HepG2 (cell line): ENCODE measurements around the gene CAPN2. TPM values are rescaled to one million over a fixed set of nuclear protein-coding genes. Genes with fewer than 3 reads are reported as not detected.

ENCODE experiments used
- ATAC-seq: fragments of 200-7000 bp; cut with Tn5 transposase; 3 replicates; pipeline ENCODE4 v1.9.1; 2020; ENCODE audit warnings: mild to moderate bottlenecking, moderate library complexity
- BruUV-seq: library from RNA; stranded (reverse); fragments of 400-500 nt; replicated peaks from 2 replicates; lab custom pipeline; 2021; lab: Mats Ljungman, UMichigan
- CTCF ChIA-PET: fragments of 300-600 bp; formaldehyde crosslinking; extraction: SDS; loops from one replicate; lab custom pipeline; 2021; ENCODE audit warnings: low total read pairs, inconsistent platforms, low intra/inter-chr PET ratio; lab: Yijun Ruan, JAX
- POLR2A ChIA-PET: fragments of 350-600 bp; sonication (Branson Sonifier 250); formaldehyde crosslinking; loops from one replicate; lab custom pipeline; 2020; ENCODE audit warnings: antibody characterized with exemption, inconsistent platforms; lab: Yijun Ruan, JAX
- DNase-seq: peaks from one replicate; pipeline ENCODE4 v3.0.0-alpha.2; 2015; ENCODE audit warnings: low spot score
- FAIRE-seq: peaks from 3 replicates; lab custom pipeline; 2011; peaks lifted over from hg19 to GRCh38; lab: Jason Lieb, UNC
- H2AFZ ChIP-seq: one replicate; pipeline ENCODE4 v1.6.1; 2011; ENCODE audit warnings: low read length, inconsistent platforms
- H3K27ac ChIP-seq: fragments of 300-600 bp; 3 replicates; pipeline ENCODE4 v1.8.0; 2011; ENCODE audit warnings: mixed run types, mild to moderate bottlenecking, mixed read lengths, low read length, inconsistent platforms; ENCODE audit not compliant: insufficient read depth; ENCODE audit errors: extremely low read length
- H3K27me3 ChIP-seq, 2 experiments: fragments of 200-600 bp in 1 of 2; 2 replicates in 1 of 2; 3 replicates in 1 of 2; pipeline versions ENCODE4 v1.6.0 to v1.8.0; 2011; ENCODE audit warnings: low read length in 2 of 2, mild to moderate bottlenecking in 2 of 2, moderate library complexity in 2 of 2, inconsistent platforms in 1 of 2; ENCODE audit not compliant: insufficient read depth in 2 of 2, control insufficient read depth in 1 of 2
- H3K36me3 ChIP-seq, 2 experiments: fragments of 200-600 bp in 1 of 2; replicated peaks in 1 of 2; 2 replicates in 1 of 2; 3 replicates in 1 of 2; pipeline versions ENCODE4 v1.5.1 to v1.8.0; 2011; ENCODE audit warnings: low read length in 2 of 2, inconsistent platforms in 1 of 2; ENCODE audit not compliant: insufficient read depth in 2 of 2, control insufficient read depth in 1 of 2
- H3K4me1 ChIP-seq: 2 replicates; pipeline ENCODE4 v1.5.1; 2012; ENCODE audit warnings: low read length, inconsistent platforms; ENCODE audit not compliant: insufficient read depth
- H3K4me2 ChIP-seq: 2 replicates; pipeline ENCODE4 v1.6.0; 2011; ENCODE audit warnings: low read depth, low read length, inconsistent platforms
- H3K4me3 ChIP-seq, 3 experiments: fragments of 200-600 bp in 1 of 3; sonication (generic), shearing (Covaris generic) in 1 of 3; replicated peaks in 1 of 3; 2 replicates each; pipeline ENCODE4 v1.5.1; 2011 to 2016; ENCODE audit warnings: low read length in 3 of 3, inconsistent platforms in 2 of 3, low read depth in 2 of 3, mild to moderate bottlenecking in 2 of 3, control low read depth in 1 of 3, mixed read lengths in 1 of 3; ENCODE audit not compliant: insufficient read depth in 1 of 3
- H3K79me2 ChIP-seq: one replicate; pipeline ENCODE4 v1.6.1; 2011; ENCODE audit warnings: low read length, inconsistent platforms; ENCODE audit not compliant: insufficient read depth
- H3K9ac ChIP-seq: 2 replicates; pipeline ENCODE4 v1.6.0; 2011; ENCODE audit warnings: mild to moderate bottlenecking, low read depth, low read length, inconsistent platforms; ENCODE audit not compliant: insufficient read depth
- H3K9me3 ChIP-seq: 2 replicates; pipeline ENCODE4 v1.5.1; 2012; ENCODE audit warnings: mild to moderate bottlenecking, low read length
- H4K20me1 ChIP-seq: 2 replicates; pipeline ENCODE4 v1.6.0; 2011; ENCODE audit warnings: inconsistent platforms, mild to moderate bottlenecking, low read length, moderate library complexity; ENCODE audit not compliant: insufficient read depth
- DMAP1 ChIP-seq: IDR thresholded peaks from 2 replicates; pipeline ENCODE4 v1.6.1; 2016
- HMG20A ChIP-seq: IDR thresholded peaks from 2 replicates; pipeline ENCODE4 v1.6.1; 2016; ENCODE audit warnings: borderline replicate concordance
- LCORL ChIP-seq, 2 experiments: fragments of 450-650 bp in 1 of 2; sonication (generic) in 1 of 2; formaldehyde crosslinking in 1 of 2; IDR thresholded peaks; 2 replicates each; pipeline versions ENCODE4 v1.5.0 to v1.6.1; 2017 to 2020; ENCODE audit warnings: antibody characterized with exemption in 1 of 2, missing genetic modification reagents in 1 of 2
- NFIC ChIP-seq: IDR thresholded peaks from 2 replicates; pipeline ENCODE4 v1.6.1; 2012; ENCODE audit warnings: mild to moderate bottlenecking, low read length, inconsistent platforms
- RARA ChIP-seq: IDR thresholded peaks from 2 replicates; pipeline ENCODE4 v1.6.1; 2016; ENCODE audit warnings: missing genetic modification reagents, missing compliant biosample characterization
- RBM39 ChIP-seq: fragments of 200-400 bp; formaldehyde crosslinking; IDR thresholded peaks from one replicate; pipeline ENCODE4 v1.6.1; 2018; ENCODE audit warnings: antibody characterized with exemption, mild to moderate bottlenecking, low read depth, low read length; ENCODE audit not compliant: poor library complexity, severe bottlenecking
- THAP11 ChIP-seq: IDR thresholded peaks from 2 replicates; pipeline ENCODE4 v1.6.1; 2016; ENCODE audit warnings: missing biosample characterization, missing genetic modification reagents
- ZBTB4 ChIP-seq: sonication (generic); formaldehyde crosslinking; IDR thresholded peaks from 2 replicates; pipeline ENCODE4 v1.4.0; 2020; ENCODE audit warnings: missing genetic modification reagents, mild to moderate bottlenecking, borderline replicate concordance
- ZNF17 ChIP-seq: sonication (generic); formaldehyde crosslinking; IDR thresholded peaks from 2 replicates; pipeline ENCODE4 v1.5.0; 2020; ENCODE audit warnings: mild to moderate bottlenecking, missing genetic modification reagents
- WGBS: methylation state at CpG from one replicate; pipeline ENCODE4 v1.1.6; 2017; ENCODE audit warnings: low lambda C conversion rate; 5-methylcytosine and 5-hydroxymethylcytosine counted together
- in situ Hi-C: cut with HindIII; loops from 2 replicates; pipeline ENCODE4 v1.10.0; 2017; ENCODE audit warnings: low pct_unique_long_range_greater_than_20kb; ENCODE audit not compliant: extremely low pct_ligation_motif_present
- intact Hi-C: fragments of 100-400 bp; cut with micrococcal nuclease; formaldehyde crosslinking; loops from one replicate; pipeline ENCODE4 v1.10.0; 2022; ENCODE audit not compliant: unreplicated experiment
- polyA plus RNA-seq, 8 experiments: library from polyadenylated mRNA; depleted of rRNA in 3 of 8; stranded (reverse) in 7 of 8; unstranded in 1 of 8; fragments of >200 nt; fragmentation: Illumina TruSeq in 4 of 8; extraction: Trizol in 4 of 8; gene quantifications; 2 replicates each; pipeline versions ENCODE4 v1.2.1 to v1.2.3, GENCODE V29; 2011 to 2016; ENCODE audit warnings: low read depth in 4 of 8, missing spikeins in 1 of 8, mixed read lengths in 1 of 8; ENCODE audit not compliant: insufficient read depth in 1 of 8
- total RNA-seq, 5 experiments: library from RNA; depleted of rRNA; stranded (reverse); fragments of >200 nt; fragmentation: Illumina TruSeq; extraction: Trizol; gene quantifications; 2 replicates each; pipeline ENCODE4 v1.2.3, GENCODE V29; 2016; ENCODE audit warnings: low read depth in 1 of 5

Gene CAPN2
- total and polyA plus RNA-seq, 2 of the 13 experiments (the other 11 are each of a cell fraction or from before 2014, with no cell fraction given) = 6.2 to 7.4 TPM

GRCh38 chr1:223730479-223731132, 18.3 kb downstream of the CAPN2 start (continued):
- no peak for TF ChIP-seq RARA (CRISPR knock-in tag)
- TF ChIP-seq ZNF17 (CRISPR knock-in tag) = no peak
- no peak for TF ChIP-seq HMG20A (CRISPR knock-in tag)
- no peak for TF ChIP-seq NFIC
- no peak for TF ChIP-seq THAP11 (CRISPR knock-in tag)
- no peak for TF ChIP-seq DMAP1

DNA sequence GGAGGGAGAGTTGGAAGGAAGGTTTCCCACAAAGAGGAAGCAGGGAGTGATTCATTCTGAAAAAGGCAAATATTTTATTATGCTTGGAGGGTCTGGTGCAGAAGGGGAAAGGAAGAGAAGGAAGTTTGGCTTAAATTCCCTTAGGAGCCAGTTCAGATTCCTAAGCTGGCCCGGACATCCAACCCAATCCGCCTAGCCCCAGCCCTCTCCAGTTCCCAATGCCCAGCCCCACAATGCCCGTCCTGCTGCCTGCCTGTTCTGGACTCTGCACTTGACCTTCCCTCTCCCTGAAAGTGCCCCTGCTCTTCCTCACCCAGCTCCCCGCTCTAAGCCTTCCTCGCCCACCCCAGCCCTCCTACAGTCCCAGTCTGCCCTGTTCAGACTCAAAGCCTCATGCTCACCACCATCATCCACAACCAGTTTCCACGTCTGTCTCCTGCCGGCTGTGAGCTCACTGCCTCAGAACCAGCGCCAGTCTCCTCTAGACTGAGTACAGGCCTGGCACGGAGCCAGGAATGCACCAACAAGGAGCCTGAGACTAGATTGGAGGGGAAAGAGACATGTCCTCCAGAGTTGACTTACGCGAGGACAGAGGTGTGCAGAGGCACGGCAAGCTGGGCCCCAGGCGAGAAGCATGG, 18.9 kb downstream of the CAPN2 start:
- CTCF ChIA-PET = no interaction called here
- intact Hi-C loops = no loop called here
- FAIRE-seq = no peak
- H3K4me1 ChIP-seq = peaks cover 8% of the 10 kb centered on the region; the same call in 1 of the 2 replicates
- peak; percentile 59; the same call in 1 of the 2 replicates for TF ChIP-seq LCORL (IDR thresholded peaks at IDR 0.05)
- TF ChIP-seq LCORL (CRISPR knock-in tag; IDR thresholded peaks at IDR 0.05) = no peak
- no peak for TF ChIP-seq ZBTB4 (CRISPR knock-in tag)
- no peak for TF ChIP-seq RBM39
- in situ Hi-C loops = no loop called here
- H3K36me3 ChIP-seq = no peaks in the 10 kb centered on the region
- H3K9ac ChIP-seq = no peak overlapping the region
- no peaks in the 10 kb centered on the region for H4K20me1 ChIP-seq
- no peak overlapping the region for H2AFZ ChIP-seq
- no peak overlapping the region for H3K27ac ChIP-seq
- WGBS = 90% methylated on average over 12 of the region's 13 CpGs
- no peak for DNase-seq
- ATAC-seq = no peak
- H3K9me3 ChIP-seq = no peaks in the 10 kb centered on the region
- H3K4me3 ChIP-seq = no peak overlapping the region
- H3K79me2 ChIP-seq = no peaks in the 10 kb centered on the region
- no TSS peak for BruUV-seq
- POLR2A ChIA-PET = no interaction called here
- H3K27me3 ChIP-seq = no peaks in the 10 kb centered on the region
- H3K4me2 ChIP-seq = no peak overlapping the region
